SK-N-SH (cell line): ENCODE measurements around the gene C10orf143. TPM values are rescaled to one million over a fixed set of nuclear protein-coding genes. Genes with fewer than 3 reads are reported as not detected.
"Not testable (repeated sequence)": the region's sequence is repeated elsewhere in the genome, so short reads cannot be mapped to it uniquely, and the experiment has no call there.

ENCODE experiments used
- CTCF ChIA-PET: fragments of 300-600, 350-600 bp; formaldehyde crosslinking; extraction: SDS; loops from one replicate; lab custom pipeline; 2021; lab: Yijun Ruan, JAX
- POLR2A ChIA-PET: fragments of 350-600 bp; sonication (Branson Sonifier 250); formaldehyde crosslinking; extraction: SDS; loops from one replicate; lab custom pipeline; 2020; ENCODE audit warnings: antibody characterized with exemption, inconsistent platforms; lab: Yijun Ruan, JAX
- DNase-seq: peaks from one replicate; pipeline ENCODE4 v3.0.0; 2012
- H2AFZ ChIP-seq: fragments of 200-600 bp; sonication (generic); 2 replicates; pipeline ENCODE4 v1.8.1; 2016; ENCODE audit warnings: antibody characterized with exemption, mild to moderate bottlenecking, low read depth
- H3F3A ChIP-seq: fragments of 200-600 bp; sonication (generic); replicated peaks from 2 replicates; pipeline ENCODE3; 2016; ENCODE audit warnings: antibody characterized with exemption, mild to moderate bottlenecking; ENCODE audit not compliant: insufficient read depth
- H3K27ac ChIP-seq, 2 experiments: fragments of 200-500 bp in 1 of 2; fragments of 200-600 bp in 1 of 2; sonication (Bioruptor generic) in 1 of 2; sonication (generic), shearing (Covaris generic) in 1 of 2; 2 replicates each; pipeline versions ENCODE4 v1.5.1 to v1.6.1; 2014 to 2016; ENCODE audit warnings: low read depth in 2 of 2, inconsistent platforms in 1 of 2, low read length in 1 of 2, mild to moderate bottlenecking in 1 of 2, mixed read lengths in 1 of 2
- H3K27me3 ChIP-seq: fragments of 200-600 bp; sonication (generic), shearing (Covaris generic); 2 replicates; pipeline ENCODE4 v1.6.1; 2016; ENCODE audit warnings: mixed run types; ENCODE audit not compliant: insufficient read depth
- H3K36me3 ChIP-seq, 2 experiments: fragments of 200-500 bp in 1 of 2; fragments of 200-600 bp in 1 of 2; sonication (Bioruptor generic) in 1 of 2; sonication (generic) in 1 of 2; replicated peaks in 1 of 2; 2 replicates each; pipeline versions ENCODE3 to v1.5.1; 2014 to 2016; ENCODE audit warnings: low read length in 1 of 2, mild to moderate bottlenecking in 1 of 2; ENCODE audit not compliant: insufficient read depth in 2 of 2, control insufficient read depth in 1 of 2
- H3K4me1 ChIP-seq, 2 experiments: fragments of 200-500 bp in 1 of 2; fragments of 200-600 bp in 1 of 2; sonication (Bioruptor generic) in 1 of 2; sonication (generic), shearing (Covaris generic) in 1 of 2; 2 replicates each; pipeline versions ENCODE4 v1.5.1 to v1.6.1; 2014 to 2016; ENCODE audit warnings: low read depth in 1 of 2, low read length in 1 of 2, mixed run types in 1 of 2; ENCODE audit not compliant: insufficient read depth in 2 of 2, control insufficient read depth in 1 of 2
- H3K4me2 ChIP-seq: fragments of 200-600 bp; sonication (generic), shearing (Covaris generic); 2 replicates; pipeline ENCODE4 v1.6.1; 2017; ENCODE audit warnings: mixed run types
- H3K4me3 ChIP-seq, 2 experiments: fragments of 200-500 bp in 1 of 2; fragments of 200-600 bp in 1 of 2; sonication (Bioruptor generic) in 1 of 2; sonication (generic), shearing (Covaris generic) in 1 of 2; 2 replicates each; pipeline versions ENCODE4 v1.5.1 to v1.8.1; 2014 to 2016; ENCODE audit warnings: low read depth in 2 of 2, inconsistent platforms in 1 of 2, low read length in 1 of 2, mild to moderate bottlenecking in 1 of 2, mixed read lengths in 1 of 2, moderate library complexity in 1 of 2
- H3K79me2 ChIP-seq: fragments of 200-600 bp; sonication (generic); 2 replicates; pipeline ENCODE4 v1.8.1; 2017; ENCODE audit warnings: mild to moderate bottlenecking; ENCODE audit not compliant: insufficient read depth
- H3K9ac ChIP-seq: fragments of 200-600 bp; sonication (generic); 2 replicates; pipeline ENCODE4 v1.6.1; 2017; ENCODE audit warnings: mixed run types
- H3K9me2 ChIP-seq: fragments of 200-600 bp; sonication (generic); 2 replicates; pipeline ENCODE4 v1.6.1; 2017; ENCODE audit warnings: mixed run types
- H3K9me3 ChIP-seq: fragments of 200-600 bp; sonication (generic); 2 replicates; pipeline ENCODE4 v1.6.1; 2017; ENCODE audit warnings: mixed run types, mild to moderate bottlenecking, moderate library complexity
- H4K20me1 ChIP-seq: fragments of 200-600 bp; sonication (generic); 2 replicates; pipeline ENCODE4 v1.6.1; 2017; ENCODE audit warnings: mild to moderate bottlenecking, mixed run types; ENCODE audit not compliant: insufficient read depth
- EP300 ChIP-seq, 2 experiments: IDR thresholded peaks; 2 replicates each; pipeline versions ENCODE4 v1.4.0 to v1.6.1; 2012; ENCODE audit warnings: borderline replicate concordance in 1 of 2, low read depth in 1 of 2, low read length in 1 of 2
- JUND ChIP-seq: IDR thresholded peaks from 2 replicates; pipeline ENCODE4 v1.4.0; 2012
- MXI1 ChIP-seq: IDR thresholded peaks from 2 replicates; pipeline ENCODE4 v1.6.1; 2012; ENCODE audit warnings: mild to moderate bottlenecking, low read depth, low read length, improper control_type of control experiment
- PBX3 ChIP-seq: IDR thresholded peaks from 2 replicates; pipeline ENCODE4; 2012
- POLR2AphosphoS5 ChIP-seq: IDR thresholded peaks from 2 replicates; pipeline ENCODE4 v1.6.1; 2012; ENCODE audit warnings: low read depth, low read length
- RCOR1 ChIP-seq: fragments of 150-350 bp; IDR thresholded peaks from 2 replicates; pipeline ENCODE4 v1.6.1; 2017; ENCODE audit warnings: antibody characterized with exemption, low read length
- RFX5 ChIP-seq: IDR thresholded peaks from 2 replicates; pipeline ENCODE4 v1.6.1; 2012; ENCODE audit warnings: mild to moderate bottlenecking, improper control_type of control experiment, low read length
- RXRA ChIP-seq: IDR thresholded peaks from 2 replicates; pipeline ENCODE4 v1.4.0; 2012; ENCODE audit warnings: low read depth, mild to moderate bottlenecking, borderline replicate concordance
- SIN3A ChIP-seq: IDR thresholded peaks from 2 replicates; pipeline ENCODE4 v1.6.1; 2012; ENCODE audit warnings: low read depth, mild to moderate bottlenecking, low read length, moderate library complexity, borderline replicate concordance
- TAF1 ChIP-seq: IDR thresholded peaks from 2 replicates; pipeline ENCODE4 v1.6.1; 2012; ENCODE audit warnings: low read depth, mild to moderate bottlenecking, low read length, moderate library complexity, borderline replicate concordance
- TCF12 ChIP-seq: IDR thresholded peaks from 2 replicates; pipeline ENCODE4 v1.4.0; 2012
- TEAD4 ChIP-seq: IDR thresholded peaks from 2 replicates; pipeline ENCODE4 v1.4.0; 2012; ENCODE audit warnings: mild to moderate bottlenecking, borderline replicate concordance; ENCODE audit not compliant: insufficient read depth
- WGBS: methylation state at CpG from one replicate; pipeline ENCODE4 v1.1.6; 2017; ENCODE audit warnings: low lambda C conversion rate; 5-methylcytosine and 5-hydroxymethylcytosine counted together
- polyA plus RNA-seq, 3 experiments: library from polyadenylated mRNA; depleted of rRNA; stranded (reverse); fragments of >200 nt; gene quantifications; 2 replicates each; pipeline ENCODE4 v1.2.3, GENCODE V29; 2012
- TF ChIP-seq, protein P1 (sequence below): IDR thresholded peaks from 2 replicates; pipeline ENCODE4 v1.4.0; 2012; ENCODE audit warnings: low read depth, borderline replicate concordance
- TF ChIP-seq, protein P2 (sequence below): IDR thresholded peaks from 2 replicates; pipeline ENCODE4 v1.4.0; 2012; ENCODE audit warnings: low read depth, borderline replicate concordance

C10orf143 gene
- polyA plus RNA-seq, 1 of the 3 experiments (the other 2 are of a cell fraction), result 2.2 TPM

- H4K20me1 ChIP-seq, H2AFZ ChIP-seq, H3K4me1 ChIP-seq, H3K9me3 ChIP-seq, H3K4me3 ChIP-seq, H3K27ac ChIP-seq, H3K9ac ChIP-seq, H3F3A ChIP-seq, H3K36me3 ChIP-seq, H3K27me3 ChIP-seq, H3K79me2 ChIP-seq, H3K4me2 ChIP-seq, POLR2A ChIA-PET, DNase-seq, H3K9me2 ChIP-seq: not testable (repeated sequence)
- 84% methylated on average over 4 of the region's 4 CpGs for WGBS
- CTCF ChIA-PET, result interaction anchor here (1.0 kb wide), 1 partner anchor 62 kb away, joined by 4 read pairs; no protein-coding TSS in a partner anchor
Observed at GRCh38 chr10:130116942-130117341, 6.3 kb upstream of the C10orf143 start.

- peaks cover 3 to 12% of the 10 kb centered on the region in 2 experiments; a peak in 1 of 4 replicates for H3K4me1 ChIP-seq
- H3K4me2 ChIP-seq, result no peak overlapping the region
- no peaks in the 10 kb centered on the region for H3K9me3 ChIP-seq
- DNase-seq, result no peak
- H3K27ac ChIP-seq, result no peak overlapping the region
- WGBS, result 94% methylated on average over 3 of the region's 3 CpGs
- no peaks in the 10 kb centered on the region for H3K36me3 ChIP-seq
- TF ChIP-seq RCOR1 (no peak), PBX3 (no peak), SIN3A (no peak), EP300 (IDR thresholded peaks at IDR 0.05; ENCODE audit: borderline replicate concordance in 1 of 2, low read depth in 1 of 2, low read length in 1 of 2) (no peak), RFX5 (no peak), MXI1 (no peak), RXRA (no peak), TCF12 (no peak), POLR2AphosphoS5 (no peak), JUND (no peak), TAF1 (no peak), TEAD4 (no peak)
- TF ChIP-seq, protein P1, sequence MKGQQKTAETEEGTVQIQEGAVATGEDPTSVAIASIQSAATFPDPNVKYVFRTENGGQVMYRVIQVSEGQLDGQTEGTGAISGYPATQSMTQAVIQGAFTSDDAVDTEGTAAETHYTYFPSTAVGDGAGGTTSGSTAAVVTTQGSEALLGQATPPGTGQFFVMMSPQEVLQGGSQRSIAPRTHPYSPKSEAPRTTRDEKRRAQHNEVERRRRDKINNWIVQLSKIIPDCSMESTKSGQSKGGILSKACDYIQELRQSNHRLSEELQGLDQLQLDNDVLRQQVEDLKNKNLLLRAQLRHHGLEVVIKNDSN, result no peak
- TF ChIP-seq, protein P2, sequence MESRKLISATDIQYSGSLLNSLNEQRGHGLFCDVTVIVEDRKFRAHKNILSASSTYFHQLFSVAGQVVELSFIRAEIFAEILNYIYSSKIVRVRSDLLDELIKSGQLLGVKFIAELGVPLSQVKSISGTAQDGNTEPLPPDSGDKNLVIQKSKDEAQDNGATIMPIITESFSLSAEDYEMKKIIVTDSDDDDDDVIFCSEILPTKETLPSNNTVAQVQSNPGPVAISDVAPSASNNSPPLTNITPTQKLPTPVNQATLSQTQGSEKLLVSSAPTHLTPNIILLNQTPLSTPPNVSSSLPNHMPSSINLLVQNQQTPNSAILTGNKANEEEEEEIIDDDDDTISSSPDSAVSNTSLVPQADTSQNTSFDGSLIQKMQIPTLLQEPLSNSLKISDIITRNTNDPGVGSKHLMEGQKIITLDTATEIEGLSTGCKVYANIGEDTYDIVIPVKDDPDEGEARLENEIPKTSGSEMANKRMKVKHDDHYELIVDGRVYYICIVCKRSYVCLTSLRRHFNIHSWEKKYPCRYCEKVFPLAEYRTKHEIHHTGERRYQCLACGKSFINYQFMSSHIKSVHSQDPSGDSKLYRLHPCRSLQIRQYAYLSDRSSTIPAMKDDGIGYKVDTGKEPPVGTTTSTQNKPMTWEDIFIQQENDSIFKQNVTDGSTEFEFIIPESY, result no peak
- H3K27me3 ChIP-seq, result no peaks in the 10 kb centered on the region
- no peaks in the 10 kb centered on the region for H4K20me1 ChIP-seq
- POLR2A ChIA-PET, result no interaction called here
- no peak overlapping the region for H2AFZ ChIP-seq
- peaks cover 7% of the 10 kb centered on the region for H3F3A ChIP-seq
- peaks cover 13% of the 10 kb centered on the region for H3K79me2 ChIP-seq
- H3K4me3 ChIP-seq, result no peak overlapping the region
- H3K9ac ChIP-seq, result no peak overlapping the region
- CTCF ChIA-PET, result interaction anchor here (3.7 kb wide), 1 partner anchor 14 kb away, joined by 38 read pairs; no protein-coding TSS in a partner anchor
- no peaks in the 10 kb centered on the region for H3K9me2 ChIP-seq
Observed at GRCh38 chr10:130112821-130113220, 2.2 kb upstream of the C10orf143 start.
